Body of pancreas (tissue), 4 donors: ENCODE data around the gene ZFP92. TPM values are rescaled to one million over a fixed set of nuclear protein-coding genes. Genes with fewer than 3 reads are reported as not detected.

Experiments used
- ATAC-seq: fragments of 150-250 bp; one replicate; pipeline ENCODE4 v1.9.1; 2016
- DNase-seq, 4 donors: peaks; one replicate each; pipeline ENCODE4 v3.0.0-alpha.2; 2019
- H3K27ac ChIP-seq, 4 donors: fragments of 200-600 bp; sonication (generic); 1 replicate in 3 of 4; 2 replicates in 1 of 4; pipeline versions ENCODE4 v1.5.1 to v1.6.1; 2016 to 2019; ENCODE audit warnings: mild to moderate bottlenecking in 1 of 4, mixed read lengths in 1 of 4, moderate library complexity in 1 of 4
- H3K27me3 ChIP-seq, 2 donors: fragments of 200-600 bp; sonication (generic); one replicate each; pipeline ENCODE4 v1.6.0; 2016; ENCODE audit warnings: mild to moderate bottlenecking in 1 of 2
- H3K36me3 ChIP-seq, 2 donors: fragments of 200-600 bp; sonication (generic); replicated peaks in 1 of 2; 2 replicates each; pipeline ENCODE4 v1.5.1; 2016; ENCODE audit warnings: low read depth in 2 of 2; ENCODE audit not compliant: insufficient read depth in 1 of 2
- H3K4me1 ChIP-seq: fragments of 200-600 bp; sonication (generic); one replicate; pipeline ENCODE4 v1.6.0; 2016
- H3K4me3 ChIP-seq, 2 donors: fragments of 200-600 bp; sonication (generic); 1 replicate in 1 of 2; 2 replicates in 1 of 2; pipeline ENCODE4 v1.5.1; 2016 to 2019
- H3K9me3 ChIP-seq, 3 donors: fragments of 200-600 bp; sonication (generic); 1 replicate in 2 of 3; 2 replicates in 1 of 3; pipeline ENCODE4 v1.5.1; 2016
- POLR2A ChIP-seq, 3 donors: fragments of 450-650 bp; IDR thresholded peaks; one replicate each; pipeline ENCODE4 v1.6.1; 2016; ENCODE audit warnings: antibody characterized with exemption in 3 of 3, mild to moderate bottlenecking in 2 of 3
- WGBS, 2 donors: methylation state at CpG; one replicate each; pipeline ENCODE4 v1.1.5; 2017; 5-methylcytosine and 5-hydroxymethylcytosine counted together
- intact Hi-C: fragments of 100-400 bp; cut with DNase I; formaldehyde crosslinking; loops from one replicate; pipeline ENCODE4 v1.15.1; 2023
- total RNA-seq, 2 donors: library from RNA; depleted of rRNA; stranded (reverse); fragments of >200 nt; gene quantifications; one replicate each; pipeline ENCODE4 v1.1.0, GENCODE V29; 2016
- TF ChIP-seq, protein P1 (sequence below), 7 experiments: fragments of 450-650 bp in 4 of 7; fragments of 200-600 bp in 3 of 7; sonication (generic) in 3 of 7; IDR thresholded peaks; one replicate each; pipeline ENCODE4 v1.5.1; 2016 to 2019; ENCODE audit warnings: antibody characterized with exemption in 7 of 7

The ZFP92 gene
- total RNA-seq, 2 donors from 2014 or later: 0.33 to 0.78 TPM

DNA sequence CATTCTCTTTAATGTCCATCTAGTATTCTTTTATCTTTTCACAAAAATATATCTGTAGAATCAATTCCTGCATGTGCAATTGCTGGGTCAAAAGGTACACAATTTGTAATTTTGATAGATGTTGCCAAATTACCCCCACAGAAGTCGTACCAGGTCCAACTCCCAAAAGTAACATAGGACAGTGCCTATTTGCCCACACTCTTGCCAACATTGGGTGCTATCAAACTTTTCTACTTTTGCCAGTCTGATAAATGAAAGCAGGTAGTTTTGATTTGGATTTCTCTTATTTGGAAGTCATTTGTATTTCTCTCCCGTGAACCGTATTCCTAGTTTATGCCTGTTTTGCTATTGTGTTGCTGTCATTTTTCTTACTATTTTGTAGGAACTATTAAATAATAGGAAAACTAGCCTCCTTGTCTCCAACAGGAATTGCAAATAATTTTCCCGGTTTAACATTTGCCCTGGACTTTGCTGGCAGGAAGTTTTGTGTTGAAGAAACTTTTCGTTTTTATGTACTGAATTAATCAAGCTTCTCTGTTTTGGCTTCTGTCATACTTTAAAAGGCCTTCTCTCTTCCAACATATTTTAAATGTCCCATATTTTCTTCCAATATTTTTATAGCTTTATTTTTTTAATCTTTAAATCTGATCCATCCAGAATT is 44.3 kb upstream of the ZFP92 start:
- Histone ChIP-seq H3K4me1 (peaks cover 2% of the 10 kb centered on the region), H3K27me3 (no peaks in the 10 kb centered on the region), H3K27ac (no peak overlapping the region), H3K9me3 (no peaks in the 10 kb centered on the region), H3K4me3 (no peak overlapping the region), H3K36me3 (no peaks in the 10 kb centered on the region)
- DNase-seq: no peak
- intact Hi-C loops: no loop called here
- WGBS, 2 donors: 71 to 88% methylated on average over 5 of the region's 5 CpGs
- ATAC-seq: no peak
- TF ChIP-seq POLR2A (IDR thresholded peaks at IDR 0.05): no peak
- TF ChIP-seq, protein P1, sequence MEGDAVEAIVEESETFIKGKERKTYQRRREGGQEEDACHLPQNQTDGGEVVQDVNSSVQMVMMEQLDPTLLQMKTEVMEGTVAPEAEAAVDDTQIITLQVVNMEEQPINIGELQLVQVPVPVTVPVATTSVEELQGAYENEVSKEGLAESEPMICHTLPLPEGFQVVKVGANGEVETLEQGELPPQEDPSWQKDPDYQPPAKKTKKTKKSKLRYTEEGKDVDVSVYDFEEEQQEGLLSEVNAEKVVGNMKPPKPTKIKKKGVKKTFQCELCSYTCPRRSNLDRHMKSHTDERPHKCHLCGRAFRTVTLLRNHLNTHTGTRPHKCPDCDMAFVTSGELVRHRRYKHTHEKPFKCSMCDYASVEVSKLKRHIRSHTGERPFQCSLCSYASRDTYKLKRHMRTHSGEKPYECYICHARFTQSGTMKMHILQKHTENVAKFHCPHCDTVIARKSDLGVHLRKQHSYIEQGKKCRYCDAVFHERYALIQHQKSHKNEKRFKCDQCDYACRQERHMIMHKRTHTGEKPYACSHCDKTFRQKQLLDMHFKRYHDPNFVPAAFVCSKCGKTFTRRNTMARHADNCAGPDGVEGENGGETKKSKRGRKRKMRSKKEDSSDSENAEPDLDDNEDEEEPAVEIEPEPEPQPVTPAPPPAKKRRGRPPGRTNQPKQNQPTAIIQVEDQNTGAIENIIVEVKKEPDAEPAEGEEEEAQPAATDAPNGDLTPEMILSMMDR (IDR thresholded peaks at IDR 0.05): no peak

- Histone ChIP-seq H3K36me3 (no peaks in the 10 kb centered on the region), H3K9me3 (no peaks in the 10 kb centered on the region), H3K4me1 (no peaks in the 10 kb centered on the region), H3K4me3 (no peak overlapping the region), H3K27ac (no peak overlapping the region), H3K27me3 (no peaks in the 10 kb centered on the region)
- DNase-seq (no peak), ATAC-seq (no peak)
- TF ChIP-seq POLR2A (IDR thresholded peaks at IDR 0.05): no peak
- TF ChIP-seq, protein P1 (IDR thresholded peaks at IDR 0.05): no peak
- intact Hi-C loops: no loop called here
- WGBS, 2 donors: 70 to 73% methylated on average over 6 to 8 of the region's 8 CpGs
These were observed 40.8 kb upstream of the ZFP92 start for GRCh38 chrX:153370293-153371055.

- ATAC-seq: no peak
- no peaks in the 10 kb centered on the region for H3K36me3 ChIP-seq
- WGBS, 2 donors: 16 to 25% methylated on average over 3 of the region's 3 CpGs
- intact Hi-C loops: no loop called here
- no peak for TF ChIP-seq POLR2A (IDR thresholded peaks at IDR 0.05)
- TF ChIP-seq, protein P1 (IDR thresholded peaks at IDR 0.05): no peak
- no peaks in the 10 kb centered on the region for H3K27me3 ChIP-seq
- H3K4me1 ChIP-seq: no peaks in the 10 kb centered on the region
- H3K4me3 ChIP-seq: no peak overlapping the region
- H3K9me3 ChIP-seq: no peaks in the 10 kb centered on the region
- no peak overlapping the region for H3K27ac ChIP-seq
- DNase-seq: no peak
These were observed 40.0 kb upstream of the ZFP92 start for GRCh38 chrX:153371256-153371655.

GRCh38 chrX:153372949-153373348 is 38.3 kb upstream of the ZFP92 start:
- H3K27me3 ChIP-seq: no peaks in the 10 kb centered on the region
- no peak overlapping the region for H3K27ac ChIP-seq
- intact Hi-C loops: no loop called here
- DNase-seq: no peak
- H3K4me3 ChIP-seq: no peak overlapping the region
- TF ChIP-seq, protein P1 (IDR thresholded peaks at IDR 0.05): no peak
- TF ChIP-seq POLR2A (IDR thresholded peaks at IDR 0.05): no peak
- H3K36me3 ChIP-seq: no peaks in the 10 kb centered on the region
- no peaks in the 10 kb centered on the region for H3K4me1 ChIP-seq
- no peak for ATAC-seq
- H3K9me3 ChIP-seq: no peaks in the 10 kb centered on the region
